ENCODE data around the gene ASZ1.
"Not testable (repeated sequence)": the region's sequence is repeated elsewhere in the genome, so short reads cannot be mapped to it uniquely, and the experiment has no call there.

ASZ1 gene

GRCh38 chr7:117427258-117427701 is at the start of gene ASZ1:
ASZ1 (minus strand) TSS chr7:117427493; CDS start chr7:117427460, 33 bp downstream.
- TF ChIP-seq POLR2A (IDR thresholded peaks at IDR 0.05; ENCODE audit: low read depth, low read length), result no peak
- DNase-seq (ENCODE audit: insufficient read length, low spot score) (no peak), FAIRE-seq (no peak)

DNA sequence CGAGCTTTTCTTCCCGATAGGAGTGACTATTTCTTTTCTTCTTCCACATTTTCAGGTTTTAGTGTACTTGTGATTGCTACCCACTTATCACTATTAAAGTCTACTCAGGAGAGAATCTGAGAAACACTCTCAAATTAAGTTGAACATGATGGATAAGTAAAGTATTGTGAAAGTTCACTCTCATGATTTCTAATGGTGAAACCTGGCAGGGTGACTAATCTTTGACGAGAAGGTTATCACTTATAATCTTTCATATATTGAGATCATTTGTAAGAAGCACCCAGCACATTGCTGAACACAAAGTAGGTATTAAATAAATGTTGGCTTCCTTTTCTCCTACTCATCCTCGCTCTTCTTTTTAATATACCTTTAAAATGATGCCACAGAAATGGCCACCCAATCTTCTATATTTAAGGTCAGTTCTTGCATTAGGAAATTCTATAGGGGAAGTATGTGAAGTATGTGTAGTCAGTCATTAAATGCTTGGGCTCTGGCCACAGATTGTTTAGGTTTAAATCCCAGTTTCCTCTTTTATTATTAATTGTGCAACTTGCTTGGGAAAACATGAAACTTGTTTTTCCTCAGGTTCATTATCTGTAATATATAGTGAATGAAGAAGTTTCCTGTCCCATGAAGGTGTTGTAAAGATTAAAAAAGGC is 49.4 kb upstream of the ASZ1 start:
- no peak for FAIRE-seq
- TF ChIP-seq POLR2A (IDR thresholded peaks at IDR 0.05; ENCODE audit: low read depth, low read length), result no peak
- DNase-seq (ENCODE audit: insufficient read length, low spot score), result no peak

GRCh38 chr7:117472335-117472734 is 45.0 kb upstream of the ASZ1 start:
- DNase-seq (ENCODE audit: insufficient read length, low spot score) (no peak), FAIRE-seq (no peak)
- TF ChIP-seq POLR2A (IDR thresholded peaks at IDR 0.05; ENCODE audit: low read depth, low read length), result no peak

DNA sequence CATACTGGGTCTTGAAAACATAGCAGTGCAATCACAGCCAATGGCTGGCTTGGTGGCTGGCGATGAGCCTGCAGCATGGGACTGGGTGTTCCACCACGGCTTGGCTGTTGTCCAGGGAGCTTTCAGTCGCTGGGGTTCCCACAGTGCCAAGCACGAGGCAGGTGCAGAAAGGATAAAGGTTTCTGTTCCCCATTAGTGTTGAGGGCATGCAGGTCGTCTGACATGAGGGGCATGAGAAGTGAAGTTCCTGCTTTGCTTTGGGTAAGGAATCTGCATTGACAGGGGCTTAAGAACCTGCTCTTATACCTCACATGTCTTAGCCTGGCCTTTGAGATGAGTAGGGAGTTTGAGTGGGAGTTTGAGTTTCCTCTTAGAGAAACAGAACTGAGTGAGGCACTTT is 43.5 kb upstream of the ASZ1 start:
- FAIRE-seq (no peak), DNase-seq (ENCODE audit: insufficient read length, low spot score) (no peak)
- TF ChIP-seq POLR2A (IDR thresholded peaks at IDR 0.05; ENCODE audit: low read depth, low read length), result no peak

GRCh38 chr7:117468174-117468573 is 40.9 kb upstream of the ASZ1 start:
- FAIRE-seq (no peak), DNase-seq (ENCODE audit: insufficient read length, low spot score) (no peak)
- TF ChIP-seq POLR2A (IDR thresholded peaks at IDR 0.05; ENCODE audit: low read depth, low read length), result no peak

- not testable (repeated sequence) for FAIRE-seq; DNase-seq (ENCODE audit: insufficient read length, low spot score)
Measured at GRCh38 chr7:117460815-117461214, 33.5 kb upstream of the ASZ1 start.

DNA sequence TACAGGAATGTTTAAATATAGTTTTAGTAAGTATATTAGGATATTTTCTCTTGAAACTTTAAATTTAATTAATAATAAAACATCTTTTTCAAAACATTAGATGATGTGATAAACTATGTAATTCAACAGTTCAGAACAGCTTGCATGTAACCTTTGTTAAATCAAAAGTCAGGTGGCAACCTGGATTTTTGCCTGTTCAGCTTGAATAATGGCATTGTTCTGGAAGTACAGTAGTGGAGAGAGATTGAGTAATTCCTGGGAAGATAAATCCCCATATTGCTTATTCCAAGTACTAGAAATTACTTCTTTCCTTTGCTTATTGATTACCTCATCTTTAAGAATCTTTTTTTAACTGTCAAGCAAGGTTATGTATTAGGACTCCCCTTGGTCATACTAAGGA is 32.4 kb upstream of the ASZ1 start:
- no peak for FAIRE-seq

GRCh38 chr7:117458977-117459583 is 31.8 kb upstream of the ASZ1 start:
- peak; percentile 5 for DNase-seq (ENCODE audit: insufficient read length, low spot score)

More for the DNA sequence above, 32.4 kb upstream of the ASZ1 start:
- TF ChIP-seq POLR2A (IDR thresholded peaks at IDR 0.05; ENCODE audit: low read depth, low read length), result no peak
- no peak for DNase-seq (ENCODE audit: insufficient read length, low spot score)

GRCh38 chr7:117448655-117449054 is 21.4 kb upstream of the ASZ1 start:
- FAIRE-seq (no peak), DNase-seq (ENCODE audit: insufficient read length, low spot score) (no peak)
- TF ChIP-seq POLR2A (IDR thresholded peaks at IDR 0.05; ENCODE audit: low read depth, low read length), result no peak

More at GRCh38 chr7:117458977-117459583, 31.8 kb upstream of the ASZ1 start:
- no peak for TF ChIP-seq POLR2A (IDR thresholded peaks at IDR 0.05; ENCODE audit: low read depth, low read length)
- FAIRE-seq, result no peak

- FAIRE-seq, result no peak
- DNase-seq (ENCODE audit: insufficient read length, low spot score), result no peak
- no peak for TF ChIP-seq POLR2A (IDR thresholded peaks at IDR 0.05; ENCODE audit: low read depth, low read length)
Measured at GRCh38 chr7:117446220-117446815, 19.0 kb upstream of the ASZ1 start.

GRCh38 chr7:117445206-117445605 is 17.9 kb upstream of the ASZ1 start:
- TF ChIP-seq POLR2A (IDR thresholded peaks at IDR 0.05; ENCODE audit: low read depth, low read length), result no peak
- no peak for FAIRE-seq
- no peak for DNase-seq (ENCODE audit: insufficient read length, low spot score)

- no peak for TF ChIP-seq POLR2A (IDR thresholded peaks at IDR 0.05; ENCODE audit: low read depth, low read length)
- FAIRE-seq (no peak), DNase-seq (ENCODE audit: insufficient read length, low spot score) (no peak)
Measured at GRCh38 chr7:117444646-117445045, 17.4 kb upstream of the ASZ1 start.

GRCh38 chr7:117435475-117436043 is 8.3 kb upstream of the ASZ1 start:
- TF ChIP-seq POLR2A (IDR thresholded peaks at IDR 0.05; ENCODE audit: low read depth, low read length), result no peak
- DNase-seq (ENCODE audit: insufficient read length, low spot score) (no peak), FAIRE-seq (no peak)

- FAIRE-seq (no peak), DNase-seq (ENCODE audit: insufficient read length, low spot score) (no peak)
- TF ChIP-seq POLR2A (IDR thresholded peaks at IDR 0.05; ENCODE audit: low read depth, low read length), result no peak
Measured at GRCh38 chr7:117424090-117424829, 3.0 kb downstream of the ASZ1 start.

DNA sequence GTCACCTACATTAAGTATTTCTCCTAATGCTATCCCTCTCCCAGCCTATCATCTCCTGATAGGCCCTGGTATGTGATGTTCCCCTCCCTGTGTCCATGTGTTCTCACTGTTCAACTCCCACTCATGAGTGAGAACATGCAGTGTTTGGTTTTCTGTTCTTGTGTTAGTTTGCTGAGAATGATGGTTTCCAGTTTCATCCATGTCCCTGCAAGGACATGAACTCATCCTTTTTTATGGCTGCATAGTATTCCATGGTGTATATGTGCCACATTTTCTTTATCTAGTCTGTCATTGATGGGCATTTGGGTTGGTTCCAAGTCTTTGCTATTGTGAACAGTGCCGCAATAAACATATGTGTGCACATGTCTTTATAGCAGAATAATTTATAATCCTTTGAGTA is 12.7 kb downstream of the ASZ1 start:
- DNase-seq (ENCODE audit: insufficient read length, low spot score); FAIRE-seq: not testable (repeated sequence)
